SK-N-MC (cell line): Measurements from ENCODE around the gene BICD2.

Source experiments
- EZH2 ChIP-seq: fragments of 200-600 bp; sonication (generic); IDR thresholded peaks from one replicate; pipeline ENCODE4 v1.6.1; 2017; ENCODE audit warnings: antibody characterized with exemption
- FOXP2 ChIP-seq: optimal IDR thresholded peaks from 2 replicates; pipeline ENCODE3; 2011; ENCODE audit warnings: mild to moderate bottlenecking, moderate library complexity; ENCODE audit not compliant: insufficient read depth; ENCODE audit errors: extremely low read length, control extremely low read depth
- POLR2AphosphoS5 ChIP-seq: IDR thresholded peaks from 2 replicates; pipeline ENCODE4 v1.6.1; 2012; ENCODE audit warnings: mild to moderate bottlenecking, low read depth, low read length, borderline replicate concordance

DNA sequence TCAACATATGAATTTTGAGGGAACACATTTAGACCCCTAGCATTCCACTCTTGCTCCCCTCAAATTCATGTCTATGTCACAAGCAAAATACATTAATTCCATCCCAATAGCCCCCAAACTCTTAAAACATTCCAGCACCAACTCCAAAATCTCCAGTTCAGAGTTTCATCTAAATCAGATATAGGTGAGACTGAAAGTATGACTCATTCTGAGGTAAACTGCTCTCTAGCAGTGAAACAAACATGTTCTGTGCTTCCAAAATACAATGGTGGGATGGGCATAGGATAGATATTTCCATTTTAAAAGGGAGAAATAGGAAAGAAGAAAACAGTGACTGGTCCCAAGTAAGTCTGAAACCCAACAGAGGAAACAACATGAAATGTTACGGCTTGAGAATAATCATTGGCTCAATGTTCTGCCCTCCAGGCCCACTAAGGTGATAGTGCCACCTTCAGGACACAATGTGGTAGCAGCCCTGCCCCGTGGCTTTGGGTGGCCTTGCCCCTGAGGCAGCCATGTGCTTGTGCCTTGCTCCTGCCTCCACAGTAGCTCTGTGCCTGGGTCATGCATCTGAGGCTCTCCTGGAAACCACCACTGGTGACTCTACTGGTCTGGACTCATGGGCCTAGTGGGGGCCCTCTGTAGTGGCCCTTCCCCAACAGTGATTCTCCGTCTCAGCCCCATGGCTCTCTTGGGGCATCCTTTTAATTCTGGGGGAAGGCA is 58.3 kb downstream of the BICD2 start:
- no peak for TF ChIP-seq POLR2AphosphoS5
- no peak for TF ChIP-seq EZH2
- TF ChIP-seq FOXP2, result no peak
